SKM-1 (cell line): ENCODE results near the gene HMG20B.
A peak's percentile ranks its signal among the peaks of the same experiment; 100 is the strongest.
"Not testable (repeated sequence)": the region's sequence is repeated elsewhere in the genome, so short reads cannot be mapped to it uniquely, and the experiment has no call there.

Experiments
- DNase-seq: peaks from one replicate; lab custom pipeline; 2025; ENCODE audit not compliant: unreplicated experiment; lab: John Stamatoyannopoulos, UW

The HMG20B gene

DNA sequence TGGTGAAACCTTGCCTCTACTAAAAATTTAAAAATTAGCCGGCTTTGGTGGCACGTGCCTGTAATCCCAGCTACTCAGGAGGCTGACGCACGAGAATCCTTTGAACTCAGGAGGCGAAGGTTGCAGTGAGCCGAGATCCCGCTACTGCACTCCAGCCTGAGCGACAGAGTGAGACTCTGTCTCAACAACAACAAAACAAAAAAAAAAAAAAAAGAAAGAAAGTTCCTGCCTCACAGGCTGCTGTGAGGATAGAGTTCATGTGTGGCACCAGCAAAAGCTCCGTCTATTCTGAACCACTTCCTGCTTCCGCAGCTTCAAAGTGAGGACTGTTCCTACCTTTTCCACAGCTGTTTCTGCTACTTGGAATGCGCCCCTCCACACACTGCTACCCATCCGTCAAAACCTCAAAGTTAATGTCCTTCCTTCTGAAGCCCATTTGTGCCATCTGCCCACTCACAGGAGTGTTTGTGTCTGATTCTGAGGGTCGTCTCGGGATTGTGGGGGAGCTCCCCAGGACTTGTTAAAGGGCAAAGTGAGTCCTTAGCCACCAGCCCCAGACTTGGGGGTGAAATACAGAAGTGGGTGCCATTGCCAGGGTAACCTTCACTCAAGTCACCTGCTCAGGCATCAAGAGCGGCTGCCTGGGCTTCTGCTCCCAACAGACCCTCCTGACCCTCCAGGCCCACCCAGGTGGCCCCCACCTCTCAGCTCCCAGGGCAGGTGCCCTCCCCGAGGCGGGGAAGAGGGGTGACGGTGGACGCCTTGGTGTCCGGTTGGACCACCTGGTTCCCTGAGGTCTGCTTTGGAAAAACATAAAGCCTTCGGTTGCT is 18.3 kb upstream of the HMG20B start:
- DNase-seq, result no peak

DNA sequence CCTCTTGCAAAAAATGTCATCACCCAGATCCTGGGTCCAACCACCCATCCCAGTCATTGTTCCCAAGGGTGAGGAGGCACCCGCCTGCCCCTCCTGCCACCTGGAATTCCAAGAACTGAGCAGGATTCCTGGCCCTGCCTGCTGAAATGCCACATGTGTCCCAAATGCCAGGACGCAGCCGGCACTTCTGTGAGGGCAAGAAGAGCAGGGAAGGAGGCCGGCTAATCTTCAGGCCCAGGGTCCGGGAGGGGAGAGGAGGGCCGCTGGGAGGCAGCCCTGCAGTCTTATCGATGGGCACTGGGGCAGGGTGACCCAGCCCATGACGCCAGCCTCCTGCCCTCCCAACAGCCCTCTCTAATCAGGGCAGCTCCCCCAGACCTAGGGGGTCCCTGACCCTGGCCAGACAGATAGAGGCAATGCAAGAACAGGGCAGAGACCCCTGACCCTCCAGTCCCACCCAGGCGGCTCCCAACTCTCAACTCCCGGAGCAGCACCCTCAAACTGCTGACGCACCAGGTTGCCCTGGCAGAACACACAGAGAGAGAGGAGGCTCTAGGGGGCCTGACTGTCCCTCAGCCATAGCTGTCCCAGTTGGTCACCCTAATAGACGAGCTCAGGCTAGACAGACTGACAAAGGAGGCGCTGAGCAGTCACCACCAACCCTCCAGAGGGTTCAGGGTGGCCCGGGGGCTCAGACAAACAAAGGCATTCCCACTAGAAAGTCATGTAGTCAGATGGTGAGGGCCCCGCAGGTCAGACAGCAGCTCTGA is 16.9 kb upstream of the HMG20B start:
- DNase-seq, result no peak

GRCh38 chr19:3556423-3556977 is 16.2 kb upstream of the HMG20B start:
- DNase-seq, result no peak

DNA sequence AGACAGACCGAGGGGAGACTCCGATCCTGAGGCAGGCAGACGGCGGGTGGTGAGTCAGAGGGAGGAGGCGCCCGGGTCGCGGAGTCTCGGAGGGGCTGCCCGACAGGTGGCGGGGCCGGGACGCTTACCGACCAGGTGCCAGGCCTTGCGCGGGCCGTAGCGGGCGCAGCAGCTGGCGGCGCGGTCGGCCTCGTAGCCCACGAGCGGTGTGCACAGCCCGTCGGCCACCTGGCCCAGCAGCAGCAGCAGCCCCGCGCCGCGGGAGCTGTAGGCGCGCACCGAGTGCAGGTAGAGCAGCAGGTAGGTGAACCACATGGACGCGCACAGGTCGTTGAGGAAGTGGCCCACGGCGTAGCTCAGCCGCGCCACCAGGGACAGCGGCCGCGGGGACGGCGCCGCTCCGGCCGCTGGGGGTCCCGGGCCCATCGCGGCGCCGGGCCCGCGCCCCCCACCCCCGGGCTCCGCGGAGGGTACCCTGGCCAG is 15.7 kb upstream of the HMG20B start:
- no peak for DNase-seq

GRCh38 chr19:3557461-3558248 is 15.1 kb upstream of the HMG20B start, which contains the start of gene MFSD12:
Gene MFSD12 (minus strand): TSS chr19:3557586. CDS start chr19:3557403, 183 bp downstream.
- DNase-seq, result peak; percentile 83

DNA sequence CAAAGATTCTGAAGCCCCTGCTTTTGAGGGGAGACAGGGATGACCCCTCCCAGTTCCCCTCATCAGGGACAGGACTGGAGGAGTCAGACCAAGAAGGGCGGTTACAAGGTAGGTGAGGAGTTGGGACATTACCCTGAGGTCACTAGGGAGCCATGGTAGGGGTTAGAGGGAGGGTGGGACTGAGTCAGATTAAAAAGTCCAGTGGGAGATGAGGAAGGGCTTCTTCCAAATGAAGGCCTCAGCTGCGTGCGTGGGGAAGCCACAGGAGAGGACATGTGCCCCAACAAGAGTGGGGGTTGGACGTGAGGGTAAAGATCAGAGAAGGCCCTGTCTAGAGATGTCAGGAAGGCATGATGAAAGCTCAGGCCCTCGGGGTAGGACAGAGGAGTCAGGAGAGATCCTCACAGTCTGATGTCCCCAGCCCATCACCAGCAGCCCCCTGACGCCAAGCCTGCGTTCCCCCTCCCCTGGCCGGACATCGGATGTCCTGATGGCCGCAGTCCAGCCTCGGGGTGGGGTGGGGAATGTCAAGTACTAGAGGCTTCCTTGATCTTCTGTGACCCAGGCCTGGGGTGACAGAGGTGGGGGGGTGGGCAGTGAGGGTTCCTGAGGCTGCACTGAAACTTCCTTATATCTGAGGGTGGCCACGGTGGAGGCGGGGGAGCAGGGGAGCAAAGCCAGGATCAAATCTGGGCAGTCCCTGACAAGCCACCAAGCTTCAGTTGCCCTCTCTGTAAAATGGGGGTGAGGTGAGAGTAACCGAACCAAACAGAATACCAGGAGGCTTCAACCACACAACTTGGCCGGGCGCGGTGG is 8.8 kb upstream of the HMG20B start:
- DNase-seq, result no peak

DNA sequence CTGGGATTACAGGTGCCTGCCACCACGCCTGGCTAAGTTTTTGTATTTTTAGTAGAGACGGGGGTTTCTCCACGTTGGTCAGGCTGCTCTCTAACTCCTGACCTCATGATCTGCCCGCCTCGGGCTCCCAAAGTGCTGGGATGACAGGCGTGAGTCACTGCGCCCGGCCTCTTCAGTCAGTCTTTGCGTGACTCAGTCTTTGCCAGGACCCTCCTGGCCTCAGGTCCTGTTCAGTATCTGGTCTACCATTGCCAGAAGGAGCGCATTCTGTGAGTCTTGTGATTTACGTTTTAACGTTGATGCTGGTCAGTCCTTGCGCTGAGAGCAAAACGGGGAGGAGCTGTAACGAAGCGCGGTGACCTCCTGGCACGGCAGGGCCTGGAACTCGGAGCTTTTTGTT is 7.6 kb upstream of the HMG20B start:
- DNase-seq, result no peak

DNA sequence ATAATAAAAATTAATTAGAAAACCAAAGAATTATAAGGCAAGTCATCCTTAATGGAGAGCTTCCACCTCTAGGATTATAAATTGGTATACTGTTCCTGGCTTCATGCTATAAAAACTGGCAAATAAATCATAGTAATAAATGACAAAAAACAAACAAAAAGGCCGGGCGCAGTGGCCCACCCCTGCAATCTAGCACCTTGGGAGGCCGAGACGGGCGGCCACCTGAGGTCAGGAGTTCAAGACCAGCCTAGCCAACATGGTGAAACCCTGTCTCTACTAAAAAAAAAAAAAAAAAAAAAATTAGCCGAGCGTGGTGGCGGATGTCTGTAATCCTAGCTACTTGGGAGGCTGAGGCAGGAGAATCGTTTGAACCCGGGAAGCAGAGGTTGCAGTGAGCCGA is 2.7 kb upstream of the HMG20B start:
- not testable (repeated sequence) for DNase-seq

GRCh38 chr19:3570606-3571011 is 2.1 kb upstream of the HMG20B start:
- no peak for DNase-seq

GRCh38 chr19:3572132-3572854 is 451 bp upstream of the HMG20B start:
- peak; percentile 99 for DNase-seq

- DNase-seq, result no peak
Observed at GRCh38 chr19:3573162-3573857, 566 bp downstream of the HMG20B start.

GRCh38 chr19:3573858-3574637 is 1.3 kb downstream of the HMG20B start:
- DNase-seq, result peak; percentile 96

- peak; percentile 31 for DNase-seq
Observed at GRCh38 chr19:3575260-3575741, 2.6 kb downstream of the HMG20B start.

DNA sequence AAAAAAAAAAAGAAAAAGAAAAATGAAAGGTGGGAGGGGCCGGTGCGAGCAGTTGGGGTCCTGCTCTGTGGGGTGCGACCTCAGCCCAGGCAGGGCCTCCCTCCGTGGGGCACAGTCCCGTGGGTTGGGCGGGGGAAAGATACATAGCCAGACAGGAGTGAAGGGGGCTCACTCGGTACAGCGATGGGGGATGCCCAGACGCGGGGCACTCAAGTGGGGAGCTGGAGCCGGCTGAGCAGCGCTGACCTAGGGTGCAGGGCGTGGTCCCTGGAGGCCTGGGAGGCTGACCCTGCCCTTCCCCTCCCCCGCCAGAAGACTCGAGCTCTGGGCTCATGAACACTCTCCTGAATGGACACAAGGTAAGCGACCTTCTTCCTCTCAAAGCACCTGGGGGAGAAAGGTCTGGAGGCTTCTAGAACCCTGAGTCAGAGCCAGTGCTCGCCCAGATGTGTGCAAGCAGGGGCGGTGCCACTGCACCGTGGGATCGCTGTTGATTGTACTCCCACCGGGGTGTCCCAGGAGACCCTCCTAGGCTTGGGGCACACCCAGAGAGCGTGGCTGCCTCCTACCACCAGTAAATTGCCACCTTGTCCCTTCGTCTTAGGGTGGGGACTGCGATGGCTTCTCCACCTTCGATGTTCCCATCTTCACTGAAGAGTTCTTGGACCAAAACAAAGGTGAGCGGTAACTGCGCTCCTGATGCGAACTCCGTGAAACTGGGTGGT is 3.4 kb downstream of the HMG20B start:
- DNase-seq, result no peak

DNA sequence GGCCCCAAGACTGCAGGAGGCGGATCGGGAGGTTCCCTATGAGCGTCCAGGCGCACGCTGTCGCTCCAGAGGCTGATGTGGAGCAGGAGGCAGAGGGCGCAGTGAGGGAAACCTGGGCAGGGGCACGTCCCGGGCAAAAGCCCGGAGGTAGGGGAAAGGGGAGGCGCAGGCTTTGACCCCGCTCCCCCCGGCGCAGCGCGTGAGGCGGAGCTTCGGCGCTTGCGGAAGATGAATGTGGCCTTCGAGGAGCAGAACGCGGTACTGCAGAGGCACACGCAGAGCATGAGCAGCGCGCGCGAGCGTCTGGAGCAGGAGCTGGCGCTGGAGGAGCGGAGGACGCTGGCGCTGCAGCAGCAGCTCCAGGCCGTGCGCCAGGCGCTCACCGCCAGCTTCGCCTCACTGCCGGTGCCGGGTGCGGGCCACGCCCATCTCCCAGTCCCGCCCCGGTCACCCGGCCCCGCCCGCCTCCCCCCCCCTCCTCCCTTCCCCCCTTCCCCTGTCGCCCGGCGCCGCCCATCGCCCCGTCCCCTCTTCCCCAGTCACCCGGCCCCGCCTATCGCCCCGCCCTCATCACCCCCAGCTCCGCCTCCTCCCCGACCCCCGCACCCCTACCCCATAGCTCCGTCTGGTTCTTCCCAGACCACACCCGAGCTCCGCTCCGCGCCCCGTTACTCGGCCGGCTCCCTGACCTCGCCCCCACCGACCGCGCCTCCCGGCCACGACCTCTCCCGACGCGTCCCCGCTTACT is 4.1 kb downstream of the HMG20B start:
- no peak for DNase-seq

DNA sequence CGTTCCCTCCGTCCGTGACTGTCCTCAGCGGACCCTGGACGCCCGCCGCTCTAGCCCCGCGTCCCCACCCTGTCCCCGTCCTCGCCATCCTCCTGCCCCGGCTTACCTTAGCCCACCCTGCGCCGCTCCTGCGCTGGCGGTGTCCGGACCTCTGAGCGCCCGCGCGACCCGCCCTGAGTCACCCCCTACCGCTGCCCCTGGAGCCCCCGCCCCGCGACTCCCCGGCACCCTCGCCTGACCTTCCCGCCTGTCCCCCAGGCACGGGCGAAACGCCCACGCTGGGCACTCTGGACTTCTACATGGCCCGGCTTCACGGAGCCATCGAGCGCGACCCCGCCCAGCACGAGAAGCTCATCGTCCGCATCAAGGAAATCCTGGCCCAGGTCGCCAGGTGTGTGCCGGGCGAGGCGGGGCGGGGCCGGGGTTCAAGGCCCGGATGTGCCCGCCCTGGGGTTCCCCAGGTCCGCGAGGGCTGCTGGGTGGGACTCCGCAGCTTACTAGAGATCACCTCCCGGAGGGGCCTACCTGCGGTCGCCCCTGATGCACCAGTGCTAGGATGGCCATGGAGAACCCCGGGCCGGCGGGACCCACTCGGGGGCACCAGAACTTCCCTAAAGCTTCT is 5.1 kb downstream of the HMG20B start:
- DNase-seq, result no peak
